CD4-positive, alpha-beta T cell treated with Interleukin-1 beta for 1 hour (primary cell): ENCODE data around the gene MPC2.
A peak's percentile ranks its signal among the peaks of the same experiment; 100 is the strongest.
"Not testable (repeated sequence)": the region's sequence is repeated elsewhere in the genome, so short reads cannot be mapped to it uniquely, and the experiment has no call there.

Experiments used
- DNase-seq, 2 donors: peaks; one replicate each; pipeline ENCODE4 v3.0.0-alpha.2; 2020 to 2022

The MPC2 gene

DNA sequence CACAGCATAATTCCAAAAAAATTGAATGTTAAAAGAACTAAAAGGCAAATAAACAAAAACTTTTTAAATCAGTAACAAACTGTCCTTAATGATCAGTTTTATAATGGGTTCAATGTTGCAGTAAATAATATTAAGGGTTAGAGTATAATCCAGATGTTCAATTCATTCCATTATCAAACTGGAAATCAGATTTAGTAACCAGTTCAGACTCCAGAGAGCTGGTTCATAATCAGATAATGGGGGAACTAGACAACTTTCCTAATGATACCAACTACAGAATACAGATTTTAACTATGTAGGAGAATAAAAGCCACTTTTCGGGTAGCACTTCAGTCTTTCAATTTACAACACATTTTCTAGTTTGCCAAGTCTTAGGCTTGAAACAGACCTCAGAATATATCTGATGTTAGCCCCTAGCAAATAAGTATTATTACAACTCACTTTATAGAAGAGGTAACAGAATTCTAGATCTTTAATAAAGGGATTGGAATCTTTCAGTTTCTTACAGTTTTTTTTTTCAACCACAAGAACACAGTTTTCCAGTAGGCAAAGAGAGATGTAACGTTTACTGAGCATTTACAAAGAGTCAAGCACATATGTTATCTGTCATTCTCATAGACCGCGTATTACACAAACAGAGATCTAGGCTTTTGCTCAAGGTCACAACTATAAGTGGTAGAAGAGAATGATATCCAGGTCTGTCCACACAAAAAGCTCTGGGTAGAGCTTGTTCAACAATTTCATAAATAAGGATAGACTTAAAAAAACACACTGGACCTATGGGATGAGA, 2.3 kb downstream of the MPC2 start:
- peak in 1 of 2 donors; percentile 14 for DNase-seq

DNA sequence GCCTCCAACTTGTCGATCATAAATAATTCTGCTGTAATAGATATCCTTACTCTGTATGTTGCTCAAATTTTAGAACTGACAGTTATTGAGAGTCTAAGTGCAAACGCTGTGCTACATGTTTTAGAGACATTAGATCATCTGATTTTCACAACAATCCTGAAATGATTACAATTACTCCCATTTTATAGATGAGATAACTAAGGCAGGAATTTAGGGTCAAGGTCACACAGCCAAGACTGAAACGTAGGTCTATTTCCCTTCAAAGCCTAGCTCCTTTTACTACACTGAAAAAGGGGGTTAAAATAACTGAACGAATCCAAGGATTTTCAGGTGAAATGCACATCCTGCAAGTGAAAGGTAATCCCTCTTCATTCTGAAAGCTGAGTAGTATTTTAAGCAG, 3.1 kb downstream of the MPC2 start:
- no peak for DNase-seq

DNA sequence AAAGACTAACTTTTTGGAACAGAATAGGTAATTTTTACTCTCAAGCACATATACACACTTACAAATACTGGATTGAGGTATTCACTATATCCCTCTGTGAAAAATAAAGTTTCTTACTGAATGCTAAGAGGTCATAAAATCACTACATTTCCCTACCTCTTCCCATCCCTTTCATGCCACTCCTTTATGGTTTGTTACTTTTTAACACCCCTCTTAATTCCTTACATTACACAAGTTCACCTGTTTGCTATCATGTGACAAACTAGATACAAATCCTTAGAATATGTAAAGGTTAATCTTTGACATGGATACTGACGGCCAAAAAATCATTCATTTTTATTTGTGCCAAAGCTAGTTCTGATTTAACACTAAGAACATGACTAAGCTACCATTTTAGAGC, 7.1 kb downstream of the MPC2 start:
- DNase-seq: no peak

DNA sequence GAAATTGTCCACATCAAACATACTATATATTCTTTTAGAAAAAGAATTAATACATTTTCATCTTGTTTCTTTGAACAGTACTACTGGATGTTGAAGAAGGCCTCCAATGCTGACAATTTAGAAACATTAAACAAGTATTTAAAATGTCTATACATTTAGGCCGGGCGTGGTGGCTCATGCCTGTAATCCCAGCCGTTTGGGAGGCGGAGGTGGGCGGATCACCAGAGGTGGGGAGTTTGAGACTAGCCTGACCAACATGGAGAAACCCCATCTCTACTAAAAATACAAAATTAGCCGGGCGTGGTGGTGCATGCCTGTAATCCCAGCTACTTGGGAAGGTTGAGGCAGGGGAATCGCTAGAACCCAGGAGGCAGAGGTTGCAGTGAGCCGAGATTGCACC, 8.0 kb downstream of the MPC2 start:
- DNase-seq: not testable (repeated sequence)

DNA sequence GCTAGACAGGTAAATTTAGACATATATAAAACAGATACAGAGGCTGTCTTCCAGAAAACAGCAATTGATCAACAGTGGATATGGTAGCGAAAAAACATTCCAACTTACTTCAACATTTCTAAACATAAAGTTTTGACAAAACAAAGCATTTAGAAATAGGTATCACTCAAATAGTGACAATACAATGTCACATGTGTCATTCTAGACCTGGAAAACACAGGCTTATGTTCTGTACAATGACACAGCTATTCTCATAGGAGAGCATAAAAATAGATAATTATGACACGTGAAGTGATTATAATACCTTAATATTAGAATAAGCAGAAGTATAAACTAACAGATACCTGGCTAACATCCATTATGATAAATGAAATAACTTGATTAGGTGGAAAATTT, 8.4 kb downstream of the MPC2 start:
- DNase-seq: no peak

DNA sequence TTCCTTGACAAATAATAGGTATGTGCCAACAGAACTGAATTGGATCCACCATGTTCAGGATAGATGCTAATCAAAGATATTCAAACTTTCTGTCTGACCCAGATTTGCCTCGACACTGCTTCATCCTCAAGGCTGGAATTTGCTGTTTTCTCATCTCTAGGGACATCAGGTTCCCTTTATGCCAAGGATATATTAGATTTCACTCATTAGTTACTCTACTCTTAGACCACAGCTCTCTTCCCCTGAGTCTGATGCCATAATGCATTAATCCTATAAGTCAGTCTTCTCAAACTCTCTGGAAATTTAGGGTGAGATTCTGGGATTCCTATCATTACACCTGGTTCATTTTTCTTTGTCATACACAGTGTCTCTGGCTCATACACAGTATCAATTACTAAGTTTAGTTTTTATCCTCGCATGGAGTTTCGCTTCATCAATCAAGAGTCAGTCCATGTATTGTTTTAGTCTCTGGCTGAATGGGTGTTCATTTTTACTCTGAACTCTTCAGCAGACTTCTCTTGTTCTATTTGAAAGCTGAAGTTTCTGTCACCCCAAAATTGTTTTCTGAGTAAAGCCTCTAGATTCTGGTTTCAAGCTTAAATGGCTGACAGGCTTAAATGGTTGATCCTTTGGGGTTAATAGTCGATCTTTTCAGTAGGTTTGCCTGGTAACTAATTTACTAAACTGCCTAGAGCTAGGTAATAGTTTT, 9.7 kb downstream of the MPC2 start:
- no peak for DNase-seq

DNA sequence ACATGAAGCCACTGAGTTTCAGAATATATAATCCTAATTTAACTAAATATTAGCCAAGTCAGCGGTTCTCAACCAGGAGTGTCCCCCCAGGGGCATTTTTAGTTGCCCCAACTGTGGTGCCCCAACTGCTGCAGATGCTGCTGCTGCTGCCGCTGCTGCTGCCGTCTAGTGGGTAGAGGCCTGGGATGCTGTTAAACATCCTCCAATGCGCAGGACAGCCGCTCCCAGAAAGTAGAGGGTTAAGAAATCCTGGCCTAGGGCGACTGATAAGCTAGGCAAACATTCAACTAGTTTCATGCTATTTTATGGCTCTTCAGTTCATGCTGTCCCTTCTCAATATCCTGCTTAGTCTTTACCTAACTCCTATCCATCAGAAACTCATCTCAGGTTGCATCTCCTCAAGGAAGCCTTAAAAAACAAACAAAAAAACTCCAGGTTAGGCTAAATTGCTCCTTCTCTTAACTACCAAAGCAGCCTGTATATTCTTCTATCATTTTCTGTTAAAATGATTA, 10.3 kb downstream of the MPC2 start:
- no peak for DNase-seq

DNA sequence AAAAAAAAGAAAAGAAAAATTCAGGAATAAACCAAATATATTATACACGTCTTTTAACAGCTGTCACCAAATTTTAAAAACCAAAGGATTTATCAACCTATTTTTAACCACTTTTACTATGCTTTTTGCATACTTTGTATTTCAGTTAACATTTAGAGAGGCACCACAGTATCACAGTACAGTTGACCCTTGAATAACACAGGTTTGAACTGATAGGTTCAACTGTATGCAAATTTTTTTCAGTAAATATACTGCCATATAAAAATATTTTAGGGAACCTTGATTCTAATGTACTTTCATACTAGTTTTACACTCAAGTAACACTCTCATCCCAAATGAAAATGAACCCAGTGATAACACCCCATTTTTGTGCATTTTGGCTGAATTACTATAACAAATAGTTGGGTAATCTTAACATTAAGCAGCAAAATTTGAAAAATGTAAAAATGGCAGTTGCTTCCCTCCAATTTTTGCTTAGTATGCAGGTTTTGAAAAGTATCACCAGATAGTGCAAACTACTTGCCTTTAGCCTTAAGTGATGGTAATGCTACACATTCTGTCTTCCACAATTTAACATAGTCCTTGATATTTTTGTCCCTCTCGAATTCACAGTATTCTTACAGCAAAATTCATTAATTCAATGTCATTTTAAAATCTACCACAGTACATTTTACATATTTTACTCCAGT, 12.2 kb downstream of the MPC2 start:
- no peak for DNase-seq

DNA sequence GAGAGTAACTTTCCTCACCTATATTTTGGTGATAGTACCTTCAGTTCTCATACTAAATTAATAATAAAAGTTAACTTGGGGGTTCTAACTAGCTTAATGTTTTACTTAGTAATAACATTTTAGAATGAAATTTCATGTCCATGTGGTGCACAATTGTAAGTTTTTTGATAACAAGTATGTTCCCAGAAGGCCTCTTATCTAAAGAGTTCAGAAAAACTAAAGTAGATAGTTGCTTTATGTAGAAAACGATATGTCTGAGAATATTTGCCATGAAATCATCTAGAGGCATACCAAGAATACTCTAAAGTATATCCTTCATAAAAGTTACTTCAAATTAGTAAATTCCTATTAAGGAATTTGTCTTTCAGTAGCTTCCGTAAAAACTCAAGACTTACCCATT, 12.8 kb downstream of the MPC2 start:
- no peak for DNase-seq

DNA sequence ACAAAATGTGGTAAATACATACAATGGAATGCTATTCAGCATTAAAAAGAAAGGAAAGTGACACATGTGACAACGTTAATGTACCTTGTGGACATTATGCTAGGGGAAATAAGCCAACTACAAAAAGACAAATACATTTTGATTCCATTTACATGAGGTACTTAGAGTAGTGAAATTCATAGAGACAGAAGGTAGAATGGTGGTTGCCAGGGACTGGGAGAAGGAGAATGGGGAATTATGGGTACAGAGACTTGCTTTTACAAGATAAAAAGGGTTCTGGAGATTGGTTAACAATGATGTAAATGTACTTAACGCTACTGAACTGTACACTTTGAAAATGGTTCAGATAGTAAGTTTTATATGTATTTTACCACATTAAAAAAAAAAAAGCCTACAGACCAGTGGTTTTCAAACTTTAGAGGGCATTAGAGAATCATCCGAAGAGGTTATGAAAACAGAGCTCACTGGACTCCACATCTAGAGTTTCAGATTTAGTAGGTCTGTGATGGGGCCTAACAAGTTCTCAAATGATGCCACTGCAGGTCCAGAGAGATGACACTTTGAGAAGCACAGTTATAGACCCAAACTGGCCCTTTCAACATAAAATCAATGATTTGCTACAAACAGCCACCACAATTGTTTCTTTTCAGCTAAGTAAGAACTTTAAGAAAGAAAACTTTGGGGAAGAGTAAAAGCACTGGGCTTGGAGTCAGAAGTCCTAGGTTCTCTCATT, 13.4 kb downstream of the MPC2 start:
- no peak for DNase-seq

DNA sequence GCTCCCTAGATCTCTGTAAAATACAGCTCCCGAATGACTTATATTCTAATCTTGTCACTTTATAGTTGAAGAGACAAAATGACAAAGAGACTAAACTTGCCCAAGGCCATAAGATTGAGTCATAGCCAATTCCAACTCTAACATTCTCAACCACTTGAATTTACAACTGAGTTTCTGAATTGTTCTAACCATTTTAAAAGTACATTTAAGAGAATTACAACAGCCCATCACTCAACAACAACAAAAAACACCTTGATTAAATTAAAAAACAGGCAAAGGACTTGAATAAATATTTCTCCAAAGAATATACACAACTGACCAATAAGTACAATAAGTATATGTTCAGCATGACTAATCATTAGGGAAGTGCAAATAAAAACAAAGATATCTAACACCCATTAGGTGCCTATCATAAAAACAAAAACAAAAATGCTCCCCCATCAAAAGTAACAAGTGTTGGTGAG, 14.2 kb downstream of the MPC2 start:
- DNase-seq: no peak

DNA sequence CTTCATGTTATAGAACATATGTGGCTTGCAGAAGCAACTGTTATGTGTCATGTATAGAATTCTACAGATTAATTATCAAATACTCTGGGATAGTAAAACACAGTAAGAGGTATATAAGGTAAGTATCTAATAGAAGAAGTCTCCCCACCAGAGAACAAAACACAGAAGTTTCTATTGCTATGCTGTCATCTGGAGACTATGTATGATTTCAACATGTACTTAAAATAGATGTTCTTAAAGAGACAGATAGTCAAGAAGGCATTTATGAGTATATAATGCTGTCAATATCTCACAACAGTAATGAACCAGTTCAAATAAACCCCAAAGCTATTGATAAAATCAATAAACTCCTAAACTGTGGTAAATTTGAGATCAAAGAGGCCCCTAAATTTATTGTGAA, 14.8 kb downstream of the MPC2 start:
- DNase-seq: no peak

DNA sequence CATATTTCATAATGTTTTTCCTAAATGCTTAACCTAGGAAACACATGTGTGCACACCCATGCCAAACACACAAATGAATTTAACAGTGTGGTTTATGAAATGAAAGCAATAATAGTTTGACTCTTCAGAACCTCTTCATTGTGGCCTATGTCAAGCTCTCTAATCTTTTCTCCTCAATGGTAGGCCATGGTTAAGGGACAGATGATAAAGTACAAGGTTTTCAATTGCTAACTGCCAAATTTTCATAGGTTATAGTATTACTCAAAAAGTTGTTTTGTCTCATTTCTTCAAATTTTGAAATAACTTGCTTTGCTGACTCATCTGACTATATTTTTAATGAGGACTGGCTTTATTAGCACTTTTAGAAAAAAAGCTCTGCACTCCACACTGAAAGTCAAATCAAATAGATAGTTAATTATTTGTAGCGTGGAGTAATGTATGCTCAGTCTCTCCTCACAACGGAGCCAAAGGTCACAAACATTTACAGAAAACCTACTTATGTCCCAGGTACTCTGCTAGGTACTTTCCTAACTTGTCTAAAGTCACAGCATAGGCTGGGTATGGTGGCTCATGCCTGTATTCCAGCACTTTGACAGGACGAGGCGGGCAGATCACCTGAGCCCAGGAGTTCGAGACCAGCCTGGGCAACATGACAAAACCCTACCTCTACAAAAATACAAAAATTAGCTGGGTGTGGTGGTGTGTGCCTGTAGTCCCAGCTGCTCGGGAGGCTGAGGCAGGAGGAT, 19.9 kb downstream of the MPC2 start:
- no peak for DNase-seq

DNA sequence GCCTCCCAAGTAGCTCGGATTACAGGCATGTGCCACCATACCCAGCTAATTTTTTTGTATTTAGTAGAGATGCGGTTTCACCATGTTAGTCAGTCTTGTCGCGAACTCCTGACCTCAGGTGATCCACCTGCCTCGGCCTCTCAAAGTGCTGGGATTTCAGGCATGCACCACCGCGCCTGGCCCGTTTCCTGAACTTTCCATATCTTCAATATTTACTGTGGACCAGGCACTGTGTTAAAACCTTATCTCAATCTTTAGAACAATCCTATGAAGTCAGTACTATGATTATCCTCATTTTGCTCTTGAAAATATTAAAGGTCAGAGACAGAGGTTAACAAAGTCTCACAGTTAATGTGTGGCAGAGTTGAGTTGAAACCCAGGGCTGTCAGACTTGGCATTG, 21.3 kb downstream of the MPC2 start:
- no peak for DNase-seq

DNA sequence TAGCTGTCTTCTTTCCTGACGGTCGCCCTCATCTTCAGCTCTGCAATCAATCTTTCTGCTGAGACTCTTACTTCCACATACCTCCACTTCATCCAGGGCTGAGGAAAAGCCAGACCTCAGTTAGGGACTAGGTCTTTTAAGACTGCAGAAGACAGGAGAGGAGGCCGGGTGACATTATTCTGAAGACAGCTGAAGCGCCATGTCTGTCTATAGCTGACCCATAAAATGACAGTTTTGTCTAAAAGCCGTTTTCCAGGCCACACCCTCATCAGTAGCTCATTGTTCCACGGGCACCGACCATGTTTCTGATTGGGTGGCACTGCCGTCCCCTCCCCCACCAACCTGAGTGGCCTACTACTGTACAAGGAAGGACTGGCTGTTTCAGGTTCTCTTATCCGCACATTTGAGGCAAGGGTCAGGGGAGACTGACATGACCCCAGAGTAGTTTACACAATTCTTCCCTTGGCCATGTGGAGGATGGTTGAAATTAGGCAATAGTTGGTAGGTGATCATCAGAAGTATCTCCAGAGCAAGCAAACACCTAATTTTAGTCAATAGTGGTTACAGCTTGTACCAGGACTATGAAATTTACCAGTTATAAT, 22.9 kb downstream of the MPC2 start, which contains the start of gene ADCY10:
ADCY10 (minus strand) TSS at position 240 of the 602 bp plus-strand sequence. CDS start 8,994 bp downstream, outside the sequence.
- DNase-seq: no peak

DNA sequence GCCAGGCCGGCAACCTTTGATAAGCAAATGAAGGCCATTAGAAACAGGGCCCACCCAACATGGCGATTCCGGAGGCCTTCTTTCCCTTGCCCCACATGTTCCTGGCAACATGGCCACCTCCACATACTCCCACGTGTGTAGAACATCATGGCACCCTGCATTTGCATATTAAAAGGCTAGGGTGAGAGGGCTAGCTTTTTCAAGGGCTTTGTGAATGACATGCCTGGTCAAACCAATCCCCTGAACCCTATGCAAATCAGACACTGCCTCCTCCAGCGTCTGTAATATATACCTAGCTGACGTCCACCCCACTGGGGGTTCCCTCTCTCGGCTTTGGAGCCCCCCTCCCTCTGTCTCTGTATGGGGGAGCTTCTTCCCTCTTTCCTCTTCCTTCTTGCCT, 24.6 kb downstream of the MPC2 start:
- no peak for DNase-seq

DNA sequence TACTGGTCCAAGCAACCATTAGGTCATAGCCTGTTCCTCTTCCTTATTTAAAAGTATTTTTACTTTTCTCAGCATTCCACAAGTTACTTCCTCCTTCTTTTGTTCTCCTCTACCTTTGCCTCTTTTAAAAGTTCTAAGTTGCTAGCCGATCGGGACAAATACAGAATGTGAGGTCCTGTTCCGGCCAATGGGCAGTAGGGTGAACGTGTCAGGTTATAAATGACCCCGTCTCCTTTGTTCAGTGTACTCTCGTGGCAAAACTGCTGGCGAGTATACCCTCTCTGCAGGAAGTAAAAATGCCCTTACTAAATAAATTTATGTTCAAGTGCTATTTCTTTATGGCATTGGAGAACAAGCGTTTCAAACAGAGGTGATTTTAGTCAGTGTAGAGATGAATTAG, 25.5 kb downstream of the MPC2 start:
- DNase-seq: no peak

DNA sequence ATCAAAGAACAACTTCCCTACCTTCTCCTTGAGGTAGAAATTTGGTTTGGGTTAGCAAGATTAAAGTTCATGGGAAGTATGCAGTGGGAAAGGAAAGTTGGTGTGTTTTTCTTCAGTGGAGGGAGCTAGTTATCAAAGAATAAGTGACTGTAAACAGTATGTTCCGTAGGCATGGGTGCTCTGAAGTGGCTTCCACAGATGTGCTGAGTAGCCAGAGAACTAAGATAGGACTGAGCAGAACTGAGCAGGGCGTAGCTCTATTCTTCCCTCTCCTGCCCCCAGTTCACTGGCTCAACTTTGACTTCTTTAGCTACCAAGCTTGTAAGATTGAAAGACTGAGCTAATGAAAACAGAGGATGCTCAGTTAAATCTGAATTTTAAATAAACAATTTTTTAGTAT, 26.3 kb downstream of the MPC2 start:
- DNase-seq: no peak

DNA sequence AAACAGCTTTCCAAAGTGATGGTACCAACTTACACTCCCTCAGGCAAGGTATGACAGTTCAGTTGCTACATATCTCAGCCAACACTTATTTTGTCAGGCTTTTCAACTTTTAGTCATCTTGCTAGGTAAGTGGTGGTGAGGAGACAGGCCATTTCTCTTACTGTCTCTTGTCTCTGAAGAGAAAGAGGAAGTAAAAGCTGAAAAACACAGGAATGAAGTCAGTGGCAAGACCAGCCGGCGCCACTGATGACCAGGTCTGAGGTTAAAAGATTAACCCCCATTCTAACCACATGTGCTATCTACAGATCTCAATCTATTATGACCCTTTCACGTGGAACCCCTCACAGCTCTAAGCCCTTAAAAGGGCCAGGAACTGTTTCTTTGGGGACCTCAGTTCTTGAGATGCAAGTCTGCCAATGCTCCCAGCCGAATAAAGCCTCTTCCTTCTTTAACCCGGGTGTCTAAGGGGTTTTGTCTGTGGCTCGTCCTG, 27.1 kb downstream of the MPC2 start:
- no peak for DNase-seq

DNA sequence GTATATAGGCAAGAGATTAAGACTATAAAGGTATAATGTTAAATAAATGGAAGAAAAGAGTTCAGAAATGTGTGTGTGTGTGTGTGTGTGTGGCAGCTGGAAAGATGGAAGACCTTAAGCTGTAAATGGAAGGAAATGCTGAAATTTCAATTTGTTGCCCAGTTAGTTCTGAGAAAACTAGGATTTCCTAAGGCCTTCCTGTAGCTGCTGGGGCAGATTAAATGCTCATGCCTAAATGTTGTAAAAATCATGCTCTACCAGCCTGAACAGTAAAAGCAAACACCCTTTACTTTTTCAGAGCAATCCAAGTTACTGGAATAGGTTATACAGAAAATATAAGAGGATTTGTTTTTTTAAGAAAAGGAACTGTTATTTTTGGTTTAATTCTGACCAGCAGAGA, 31.2 kb downstream of the MPC2 start:
- DNase-seq: no peak

DNA sequence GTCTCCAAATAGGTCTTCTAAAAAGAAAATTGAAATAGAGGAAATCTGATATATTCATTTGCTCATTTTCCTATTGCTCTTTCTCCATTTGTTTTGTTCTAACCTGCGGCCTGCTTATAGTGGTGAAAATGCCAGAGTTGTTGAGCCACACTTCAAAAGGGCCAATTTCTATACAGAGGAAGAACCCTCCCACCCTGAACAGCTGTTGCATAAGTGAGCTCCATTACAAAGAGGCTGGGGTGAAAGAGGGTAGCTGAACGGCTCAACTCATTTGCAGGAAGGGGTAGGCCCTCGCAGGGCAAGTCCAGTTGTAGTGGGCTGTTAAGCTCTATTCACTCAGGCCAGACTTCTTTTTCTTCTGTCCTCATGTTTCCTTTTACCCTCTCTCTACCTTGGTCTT, 31.7 kb downstream of the MPC2 start:
- no peak for DNase-seq
